KMS-11 (cell line): ENCODE measurements around the gene PRSS35.

ENCODE experiments used
- H2AFZ ChIP-seq: fragments of 200-600 bp; sonication (generic); 2 replicates; pipeline ENCODE4 v1.6.1; 2016; ENCODE audit warnings: antibody characterized with exemption, mixed run types, low read depth
- H3K27ac ChIP-seq: fragments of 200-600 bp; sonication (generic); 2 replicates; pipeline ENCODE4 v1.6.1; 2016; ENCODE audit warnings: mild to moderate bottlenecking, mixed run types
- H3K27me3 ChIP-seq: fragments of 200-600 bp; sonication (generic); 2 replicates; pipeline ENCODE4 v1.6.1; 2017; ENCODE audit warnings: mild to moderate bottlenecking, low read depth, mixed run types, moderate library complexity; ENCODE audit not compliant: insufficient read depth
- H3K36me3 ChIP-seq: fragments of 200-600 bp; sonication (generic); 2 replicates; pipeline ENCODE4 v1.6.1; 2017; ENCODE audit warnings: mild to moderate bottlenecking, mixed run types; ENCODE audit not compliant: insufficient read depth
- H3K4me1 ChIP-seq: fragments of 200-600 bp; sonication (generic); 2 replicates; pipeline ENCODE4 v1.6.1; 2016; ENCODE audit warnings: mild to moderate bottlenecking, low read depth, mixed run types; ENCODE audit not compliant: poor library complexity, severe bottlenecking
- H3K4me2 ChIP-seq: fragments of 200-600 bp; sonication (generic); 2 replicates; pipeline ENCODE4 v1.7.0; 2016; ENCODE audit warnings: mild to moderate bottlenecking, mixed run types
- H3K4me3 ChIP-seq: fragments of 200-600 bp; sonication (generic); IDR thresholded peaks from 2 replicates; pipeline ENCODE4 v1.6.1; 2017; ENCODE audit warnings: low read depth, low read length, mixed read lengths; ENCODE audit not compliant: insufficient read depth
- H3K79me2 ChIP-seq: fragments of 200-600 bp; sonication (generic); 2 replicates; pipeline ENCODE4 v1.6.1; 2016; ENCODE audit warnings: low read depth, mixed run types; ENCODE audit not compliant: insufficient read depth
- H3K9ac ChIP-seq: fragments of 200-600 bp; sonication (generic); 2 replicates; pipeline ENCODE4 v1.6.1; 2016; ENCODE audit warnings: mild to moderate bottlenecking, mixed run types
- H4K20me1 ChIP-seq: fragments of 200-600 bp; sonication (generic); 2 replicates; pipeline ENCODE4 v1.6.1; 2016; ENCODE audit warnings: mild to moderate bottlenecking, mixed run types; ENCODE audit not compliant: insufficient read depth
- TF ChIP-seq, protein P1 (sequence below): fragments of 200-600 bp; sonication (generic); conservative IDR thresholded peaks from 2 replicates; pipeline ENCODE4 v1.6.1; 2017; ENCODE audit warnings: low read depth, mild to moderate bottlenecking, antibody characterized with exemption, low read length, moderate library complexity, mixed read lengths

PRSS35 gene

DNA sequence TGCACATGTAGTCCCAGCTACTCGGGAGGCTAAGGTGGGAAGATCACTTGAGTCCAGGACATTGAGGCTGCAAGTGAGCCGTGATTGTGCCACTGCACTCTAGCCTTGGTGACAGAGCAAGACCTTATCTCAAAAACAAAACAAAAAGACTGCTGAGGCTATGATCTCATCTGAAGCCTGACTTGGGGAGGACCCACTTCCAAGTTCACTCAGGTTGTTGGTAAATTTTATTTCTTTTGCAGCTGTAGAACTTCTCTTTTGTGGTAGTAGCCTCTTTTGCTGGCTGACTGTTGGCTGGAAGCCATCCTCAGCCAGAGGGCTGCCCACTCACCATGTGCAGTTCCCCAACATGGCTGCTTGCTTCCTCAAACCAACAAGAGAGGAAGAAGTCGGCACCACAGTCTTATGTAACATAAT is 44.7 kb upstream of the PRSS35 start:
- H3K27ac ChIP-seq, result no peak overlapping the region
- H3K9ac ChIP-seq, result no peak overlapping the region
- H3K4me3 ChIP-seq, result no peak overlapping the region
- TF ChIP-seq, protein P1, sequence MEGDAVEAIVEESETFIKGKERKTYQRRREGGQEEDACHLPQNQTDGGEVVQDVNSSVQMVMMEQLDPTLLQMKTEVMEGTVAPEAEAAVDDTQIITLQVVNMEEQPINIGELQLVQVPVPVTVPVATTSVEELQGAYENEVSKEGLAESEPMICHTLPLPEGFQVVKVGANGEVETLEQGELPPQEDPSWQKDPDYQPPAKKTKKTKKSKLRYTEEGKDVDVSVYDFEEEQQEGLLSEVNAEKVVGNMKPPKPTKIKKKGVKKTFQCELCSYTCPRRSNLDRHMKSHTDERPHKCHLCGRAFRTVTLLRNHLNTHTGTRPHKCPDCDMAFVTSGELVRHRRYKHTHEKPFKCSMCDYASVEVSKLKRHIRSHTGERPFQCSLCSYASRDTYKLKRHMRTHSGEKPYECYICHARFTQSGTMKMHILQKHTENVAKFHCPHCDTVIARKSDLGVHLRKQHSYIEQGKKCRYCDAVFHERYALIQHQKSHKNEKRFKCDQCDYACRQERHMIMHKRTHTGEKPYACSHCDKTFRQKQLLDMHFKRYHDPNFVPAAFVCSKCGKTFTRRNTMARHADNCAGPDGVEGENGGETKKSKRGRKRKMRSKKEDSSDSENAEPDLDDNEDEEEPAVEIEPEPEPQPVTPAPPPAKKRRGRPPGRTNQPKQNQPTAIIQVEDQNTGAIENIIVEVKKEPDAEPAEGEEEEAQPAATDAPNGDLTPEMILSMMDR, result no peak
- H3K36me3 ChIP-seq, result no peaks in the 10 kb centered on the region
- no peaks in the 10 kb centered on the region for H3K4me1 ChIP-seq
- no peaks in the 10 kb centered on the region for H3K79me2 ChIP-seq
- no peaks in the 10 kb centered on the region for H4K20me1 ChIP-seq
- H3K4me2 ChIP-seq, result no peak overlapping the region
- H3K27me3 ChIP-seq, result no peaks in the 10 kb centered on the region
- H2AFZ ChIP-seq, result no peak overlapping the region

DNA sequence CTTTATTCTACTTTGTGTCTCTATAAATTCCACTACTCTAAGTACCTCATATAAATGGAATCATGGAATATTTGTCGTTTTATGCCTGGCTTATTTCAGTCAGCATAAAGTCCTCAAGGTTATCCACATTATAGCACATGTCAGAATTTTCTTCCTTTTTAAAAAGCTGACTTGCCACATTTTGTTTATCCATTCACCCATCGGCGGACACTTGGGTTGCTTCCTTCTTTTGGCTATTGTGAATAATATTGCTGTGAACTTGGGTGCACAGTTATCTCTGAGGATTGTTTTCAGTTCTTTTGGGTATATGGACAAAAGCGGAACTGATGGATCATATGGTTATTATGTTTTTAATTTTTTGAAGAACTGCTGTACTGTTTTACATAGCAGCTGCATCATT is 42.3 kb upstream of the PRSS35 start:
- H2AFZ ChIP-seq, result no peak overlapping the region
- no peak overlapping the region for H3K4me3 ChIP-seq
- H3K9ac ChIP-seq, result no peak overlapping the region
- no peaks in the 10 kb centered on the region for H3K27me3 ChIP-seq
- H3K4me2 ChIP-seq, result no peak overlapping the region
- no peaks in the 10 kb centered on the region for H3K36me3 ChIP-seq
- TF ChIP-seq, protein P1, result no peak
- no peaks in the 10 kb centered on the region for H3K4me1 ChIP-seq
- H4K20me1 ChIP-seq, result no peaks in the 10 kb centered on the region
- H3K79me2 ChIP-seq, result no peaks in the 10 kb centered on the region
- no peak overlapping the region for H3K27ac ChIP-seq

DNA sequence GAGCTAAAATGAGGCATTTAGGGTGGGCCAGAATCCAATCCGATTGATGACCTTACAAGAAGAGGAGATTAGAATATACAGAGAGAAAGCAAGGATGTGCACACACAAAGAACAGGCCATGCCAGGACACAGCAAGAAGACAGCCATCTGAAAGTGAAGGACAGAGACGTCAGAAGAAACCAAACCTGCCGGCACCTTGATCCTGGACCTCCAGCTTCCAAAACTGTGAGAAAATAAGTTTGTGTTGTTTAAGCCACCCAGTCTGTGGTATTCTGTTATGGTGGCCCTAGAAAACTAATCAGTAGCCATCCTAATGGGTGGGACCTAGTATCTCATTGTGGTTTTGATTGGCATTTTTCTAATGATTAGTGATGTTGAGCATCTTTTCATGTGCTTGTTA is 41.7 kb upstream of the PRSS35 start:
- Histone ChIP-seq H3K36me3 (no peaks in the 10 kb centered on the region), H3K9ac (no peak overlapping the region), H4K20me1 (no peaks in the 10 kb centered on the region), H3K27me3 (no peaks in the 10 kb centered on the region), H3K4me3 (no peak overlapping the region), H3K79me2 (no peaks in the 10 kb centered on the region), H3K4me1 (no peaks in the 10 kb centered on the region), H2AFZ (no peak overlapping the region), H3K27ac (no peak overlapping the region), H3K4me2 (no peak overlapping the region)
- TF ChIP-seq, protein P1, result no peak

DNA sequence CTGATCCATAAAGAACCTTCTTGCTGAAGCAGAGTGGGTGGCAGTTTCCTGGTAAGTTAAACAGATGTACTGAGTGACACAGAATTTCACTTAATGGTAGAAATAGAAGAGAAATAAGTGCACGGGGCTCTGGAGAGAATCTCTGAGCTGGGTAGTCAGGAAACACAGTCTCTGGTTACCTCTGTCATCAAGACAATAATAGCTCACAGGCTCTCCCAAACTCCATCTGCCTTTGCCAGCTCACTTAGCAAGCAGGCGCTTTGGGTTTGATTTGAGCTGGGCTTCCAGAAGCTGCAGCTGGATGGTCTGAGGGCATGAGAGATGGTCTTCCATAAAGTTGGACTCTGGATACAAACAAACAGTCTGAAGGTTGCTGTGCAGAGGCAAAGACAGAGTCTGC is 39.6 kb upstream of the PRSS35 start:
- H4K20me1 ChIP-seq, result no peaks in the 10 kb centered on the region
- no peaks in the 10 kb centered on the region for H3K27me3 ChIP-seq
- no peaks in the 10 kb centered on the region for H3K36me3 ChIP-seq
- no peak overlapping the region for H3K4me3 ChIP-seq
- no peaks in the 10 kb centered on the region for H3K79me2 ChIP-seq
- no peak overlapping the region for H2AFZ ChIP-seq
- H3K4me1 ChIP-seq, result no peaks in the 10 kb centered on the region
- H3K9ac ChIP-seq, result no peak overlapping the region
- H3K27ac ChIP-seq, result no peak overlapping the region
- no peak overlapping the region for H3K4me2 ChIP-seq
- TF ChIP-seq, protein P1, result no peak
